Adipose tissue (tissue), 3 donors: Measurements from ENCODE around the gene CLEC3A. TPM values are rescaled to one million over a fixed set of nuclear protein-coding genes. Genes with fewer than 3 reads are reported as not detected.
"Not testable (repeated sequence)": the region's sequence is repeated elsewhere in the genome, so short reads cannot be mapped to it uniquely, and the experiment has no call there.

Experiments used
- H3K27ac ChIP-seq: one replicate; pipeline ENCODE4 v1.5.1; 2013; ENCODE audit warnings: low read depth, low read length
- WGBS, 3 donors: extraction: QIAGEN DNeasy Blood & Tissue Kit; methylation state at CpG; one replicate each; pipeline ENCODE4 v1.1.7; 2013; 5-methylcytosine and 5-hydroxymethylcytosine counted together
- polyA plus RNA-seq, 3 donors: library from polyadenylated mRNA; stranded (reverse); fragments of 200-250 nt; gene quantifications; one replicate each; pipeline ENCODE4 v1.2.3, GENCODE V29; 2013
- donor health status: healthy with polysubstance abuse.
- donor health status: Bipolar disorder and iron deficiency.
- donor health status: healthy.

Gene CLEC3A
- polyA plus RNA-seq, 3 donors = not detected

- no peak overlapping the region for H3K27ac ChIP-seq
- 50 to 71% (median 59%) methylated on average over 3 of the region's 3 CpGs for WGBS, 3 donors
These were observed 15.2 kb upstream of the CLEC3A start for GRCh38 chr16:78007121-78007520.

GRCh38 chr16:78024159-78024558 lies 1.8 kb downstream of the CLEC3A start:
- WGBS, 3 donors = 85 to 89% (median 87%) methylated on average over 5 of the region's 5 CpGs
- H3K27ac ChIP-seq = no peak overlapping the region

- no peak overlapping the region for H3K27ac ChIP-seq
- WGBS, 3 donors = 90 to 95% (median 90%) methylated on average over 1 of the region's 1 CpG
These were observed 3.3 kb downstream of the CLEC3A start for GRCh38 chr16:78025631-78026030.

- H3K27ac ChIP-seq = no peak overlapping the region
- WGBS, 3 donors = 46 to 52% (median 49%) methylated on average over 3 of the region's 3 CpGs
These were observed 5.7 kb downstream of the CLEC3A start for GRCh38 chr16:78028018-78028417.

GRCh38 chr16:78034530-78034929 lies 12.2 kb downstream of the CLEC3A start:
- WGBS, 3 donors = 44 to 56% (median 46%) methylated on average over 2 of the region's 2 CpGs
- no peak overlapping the region for H3K27ac ChIP-seq

- no peak overlapping the region for H3K27ac ChIP-seq
- 56 to 75% (median 62%) methylated on average over 2 of the region's 2 CpGs for WGBS, 3 donors
These were observed 12.7 kb downstream of the CLEC3A start for GRCh38 chr16:78035012-78035411.

GRCh38 chr16:78040396-78040795 lies 18.0 kb downstream of the CLEC3A start:
- no peak overlapping the region for H3K27ac ChIP-seq

GRCh38 chr16:78045865-78046581 lies 23.7 kb downstream of the CLEC3A start:
- H3K27ac ChIP-seq = no peak overlapping the region
- WGBS, 3 donors = 10 to 14% (median 10%) methylated on average over 45 of the region's 45 CpGs

GRCh38 chr16:78048319-78048718 lies 26.0 kb downstream of the CLEC3A start:
- 83 to 86% (median 86%) methylated on average over 15 of the region's 15 CpGs for WGBS, 3 donors
- H3K27ac ChIP-seq = no peak overlapping the region

GRCh38 chr16:78050734-78051400 lies 28.5 kb downstream of the CLEC3A start:
- 32 to 87% (median 65%) methylated on average over 2 of the region's 2 CpGs for WGBS, 3 donors
- H3K27ac ChIP-seq = no peak overlapping the region

GRCh38 chr16:78057803-78058564 lies 35.6 kb downstream of the CLEC3A start:
- no peak overlapping the region for H3K27ac ChIP-seq
- 46 to 67% (median 60%) methylated on average over 9 of the region's 9 CpGs for WGBS, 3 donors

- WGBS, 3 donors = 80 to 90% (median 80%) methylated on average over 24 to 25 of the region's 25 CpGs
- not testable (repeated sequence) for H3K27ac ChIP-seq
These were observed 37.5 kb downstream of the CLEC3A start for GRCh38 chr16:78059806-78060205.

GRCh38 chr16:78060295-78060694 lies 37.9 kb downstream of the CLEC3A start:
- H3K27ac ChIP-seq = no peak overlapping the region
- 18 to 38% (median 35%) methylated on average over 5 of the region's 5 CpGs for WGBS, 3 donors

- H3K27ac ChIP-seq = no peak overlapping the region
- 41 to 86% (median 78%) methylated on average over 5 of the region's 5 CpGs for WGBS, 3 donors
These were observed 38.5 kb downstream of the CLEC3A start for GRCh38 chr16:78060809-78061208.

- H3K27ac ChIP-seq = no peak overlapping the region
- 51 to 60% (median 57%) methylated on average over 4 of the region's 4 CpGs for WGBS, 3 donors
These were observed 43.0 kb downstream of the CLEC3A start for GRCh38 chr16:78065319-78065718.

GRCh38 chr16:78069913-78070312 lies 47.6 kb downstream of the CLEC3A start:
- 92 to 94% (median 94%) methylated on average over 5 of the region's 5 CpGs for WGBS, 3 donors
- no peak overlapping the region for H3K27ac ChIP-seq

GRCh38 chr16:78072275-78072674 lies 49.9 kb downstream of the CLEC3A start:
- 7 to 20% (median 13%) methylated on average over 5 of the region's 5 CpGs for WGBS, 3 donors
- no peak overlapping the region for H3K27ac ChIP-seq

- 72 to 91% (median 81%) methylated on average over 3 of the region's 3 CpGs for WGBS, 3 donors
- no peak overlapping the region for H3K27ac ChIP-seq
These were observed 53.5 kb downstream of the CLEC3A start for GRCh38 chr16:78075800-78076199.

GRCh38 chr16:78081341-78081740 lies 59.0 kb downstream of the CLEC3A start:
- 82 to 88% (median 87%) methylated on average over 4 of the region's 4 CpGs for WGBS, 3 donors
- H3K27ac ChIP-seq = no peak overlapping the region
